ENCODE data around the gene ATP6V1B1. TPM values are rescaled to one million over a fixed set of nuclear protein-coding genes. Genes with fewer than 3 reads are reported as not detected.

Gene ATP6V1B1
- total RNA-seq, 1 donor from 2014 or later: 4.6 TPM

GRCh38 chr2:70888923-70889715 lies 46.6 kb upstream of the ATP6V1B1 start:
- TF ChIP-seq, protein P1, sequence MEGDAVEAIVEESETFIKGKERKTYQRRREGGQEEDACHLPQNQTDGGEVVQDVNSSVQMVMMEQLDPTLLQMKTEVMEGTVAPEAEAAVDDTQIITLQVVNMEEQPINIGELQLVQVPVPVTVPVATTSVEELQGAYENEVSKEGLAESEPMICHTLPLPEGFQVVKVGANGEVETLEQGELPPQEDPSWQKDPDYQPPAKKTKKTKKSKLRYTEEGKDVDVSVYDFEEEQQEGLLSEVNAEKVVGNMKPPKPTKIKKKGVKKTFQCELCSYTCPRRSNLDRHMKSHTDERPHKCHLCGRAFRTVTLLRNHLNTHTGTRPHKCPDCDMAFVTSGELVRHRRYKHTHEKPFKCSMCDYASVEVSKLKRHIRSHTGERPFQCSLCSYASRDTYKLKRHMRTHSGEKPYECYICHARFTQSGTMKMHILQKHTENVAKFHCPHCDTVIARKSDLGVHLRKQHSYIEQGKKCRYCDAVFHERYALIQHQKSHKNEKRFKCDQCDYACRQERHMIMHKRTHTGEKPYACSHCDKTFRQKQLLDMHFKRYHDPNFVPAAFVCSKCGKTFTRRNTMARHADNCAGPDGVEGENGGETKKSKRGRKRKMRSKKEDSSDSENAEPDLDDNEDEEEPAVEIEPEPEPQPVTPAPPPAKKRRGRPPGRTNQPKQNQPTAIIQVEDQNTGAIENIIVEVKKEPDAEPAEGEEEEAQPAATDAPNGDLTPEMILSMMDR (conservative IDR thresholded peaks at IDR 0.05): no peak
- DNase-seq (ENCODE audit: low read depth, low spot score): no peak
- peaks cover 100% of the 10 kb centered on the region for H3K27me3 Mint-ChIP-seq (ENCODE audit: low read depth)
- H3K4me3 Mint-ChIP-seq: peak overlapping the region; percentile 69
- H3K9me3 Mint-ChIP-seq: no peaks in the 10 kb centered on the region
- no peak overlapping the region for H3K27ac Mint-ChIP-seq (ENCODE audit: unreplicated experiment)
- peaks cover 2% of the 10 kb centered on the region for H3K36me3 Mint-ChIP-seq (ENCODE audit: low read depth)
- H3K4me1 Mint-ChIP-seq: peaks cover 28% of the 10 kb centered on the region

GRCh38 chr2:70889716-70890037 lies 46.0 kb upstream of the ATP6V1B1 start:
- H3K4me3 Mint-ChIP-seq: peak overlapping the region; percentile 69
- no peak for DNase-seq (ENCODE audit: low read depth, low spot score)

DNA sequence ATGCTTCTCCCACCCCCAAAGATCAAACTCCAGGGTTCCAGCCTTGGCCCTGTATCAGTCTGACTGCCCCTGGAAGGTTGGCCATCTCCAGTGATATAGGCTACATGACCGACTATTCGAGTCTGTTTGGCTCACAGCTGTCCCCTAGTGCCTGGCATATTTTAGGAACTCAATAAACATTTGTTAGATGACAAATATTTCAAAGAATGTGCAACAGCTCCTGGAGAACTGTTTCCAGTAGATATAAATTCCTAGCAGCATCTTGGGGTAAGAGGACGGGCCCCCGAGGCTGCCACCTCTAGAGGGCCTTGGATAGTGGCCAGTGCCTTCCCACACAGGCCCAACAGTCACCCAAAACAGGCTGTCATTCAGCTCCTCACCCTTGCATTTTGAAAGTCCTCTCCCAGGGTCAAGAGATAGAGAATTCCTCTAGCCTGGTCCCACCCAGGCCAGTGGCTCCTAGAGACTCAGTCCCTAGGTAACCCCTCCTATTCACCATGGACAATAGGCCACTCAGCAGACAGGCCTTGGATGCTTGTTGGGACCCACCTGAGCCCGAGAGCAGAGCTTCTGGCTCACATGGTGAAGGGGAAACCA lies 45.1 kb upstream of the ATP6V1B1 start:
- peaks cover 100% of the 10 kb centered on the region for H3K27me3 Mint-ChIP-seq (ENCODE audit: low read depth)
- DNase-seq (ENCODE audit: low read depth, low spot score): no peak
- TF ChIP-seq, protein P1 (conservative IDR thresholded peaks at IDR 0.05): no peak
- no peaks in the 10 kb centered on the region for H3K9me3 Mint-ChIP-seq
- H3K4me3 Mint-ChIP-seq: peak overlapping the region; percentile 38
- no peak overlapping the region for H3K27ac Mint-ChIP-seq (ENCODE audit: unreplicated experiment)
- H3K4me1 Mint-ChIP-seq: peaks cover 28% of the 10 kb centered on the region
- H3K36me3 Mint-ChIP-seq (ENCODE audit: low read depth): no peaks in the 10 kb centered on the region

More at GRCh38 chr2:70889716-70890037, 46.0 kb upstream of the ATP6V1B1 start:
- H3K36me3 Mint-ChIP-seq (ENCODE audit: low read depth): no peaks in the 10 kb centered on the region
- no peak overlapping the region for H3K27ac Mint-ChIP-seq (ENCODE audit: unreplicated experiment)
- TF ChIP-seq, protein P1 (conservative IDR thresholded peaks at IDR 0.05): no peak
- H3K27me3 Mint-ChIP-seq (ENCODE audit: low read depth): peaks cover 100% of the 10 kb centered on the region
- H3K9me3 Mint-ChIP-seq: no peaks in the 10 kb centered on the region
- peaks cover 28% of the 10 kb centered on the region for H3K4me1 Mint-ChIP-seq

DNA sequence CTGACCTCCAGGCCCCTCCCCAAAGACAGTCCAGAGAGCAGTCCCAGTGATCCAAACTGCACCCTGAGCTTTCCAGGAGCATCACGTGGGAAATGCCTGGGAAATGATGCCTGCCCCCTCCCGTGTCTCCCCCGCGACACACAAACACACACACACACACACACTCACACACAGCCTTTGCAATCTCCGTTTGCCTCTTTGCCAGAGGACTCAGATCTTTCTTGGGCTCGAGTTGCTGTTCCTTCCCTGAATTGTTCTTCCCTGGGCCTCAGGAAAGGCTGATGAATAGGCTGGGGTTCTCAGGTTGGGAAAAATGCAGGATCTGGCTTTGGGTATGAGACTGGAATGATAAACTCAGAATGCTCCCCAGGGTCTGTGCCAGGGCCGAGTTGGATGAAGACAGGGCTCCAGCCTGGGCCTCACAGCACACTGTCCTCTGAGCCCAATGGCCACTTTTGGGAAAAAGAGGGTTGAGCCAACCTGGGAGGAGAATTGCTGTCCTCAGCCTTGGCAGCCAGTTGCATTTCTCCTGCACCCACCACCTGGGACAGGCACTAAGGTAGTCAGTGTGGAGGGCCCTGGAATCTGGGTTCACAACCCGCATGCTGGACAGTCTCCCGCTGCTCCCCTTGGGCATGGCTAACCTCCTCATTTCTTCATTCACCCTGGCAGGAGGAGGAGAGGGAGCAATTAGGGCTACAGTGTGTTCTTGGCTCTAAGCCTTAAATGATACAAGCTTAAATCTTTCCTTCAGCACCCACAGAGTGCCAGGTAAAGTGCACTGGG lies 43.9 kb upstream of the ATP6V1B1 start:
- DNase-seq (ENCODE audit: low read depth, low spot score): no peak
- H3K27me3 Mint-ChIP-seq (ENCODE audit: low read depth): peaks cover 100% of the 10 kb centered on the region
- H3K9me3 Mint-ChIP-seq: no peaks in the 10 kb centered on the region
- peaks cover 27% of the 10 kb centered on the region for H3K4me1 Mint-ChIP-seq
- no peak overlapping the region for H3K4me3 Mint-ChIP-seq
- no peaks in the 10 kb centered on the region for H3K36me3 Mint-ChIP-seq (ENCODE audit: low read depth)
- no peak overlapping the region for H3K27ac Mint-ChIP-seq (ENCODE audit: unreplicated experiment)
- TF ChIP-seq, protein P1 (conservative IDR thresholded peaks at IDR 0.05): no peak

GRCh38 chr2:70892750-70893149 lies 43.0 kb upstream of the ATP6V1B1 start:
- H3K9me3 Mint-ChIP-seq: no peaks in the 10 kb centered on the region
- peaks cover 21% of the 10 kb centered on the region for H3K4me1 Mint-ChIP-seq
- no peak overlapping the region for H3K4me3 Mint-ChIP-seq
- H3K27me3 Mint-ChIP-seq (ENCODE audit: low read depth): peaks cover 100% of the 10 kb centered on the region
- H3K27ac Mint-ChIP-seq (ENCODE audit: unreplicated experiment): no peak overlapping the region
- TF ChIP-seq, protein P1 (conservative IDR thresholded peaks at IDR 0.05): no peak
- no peak for DNase-seq (ENCODE audit: low read depth, low spot score)
- H3K36me3 Mint-ChIP-seq (ENCODE audit: low read depth): peaks cover 2% of the 10 kb centered on the region

Measured in neural crest cell (in vitro differentiated cells).